Tibial artery (tissue), 4 donors: ENCODE data around the gene ISG20L2.

Experiments
- DNase-seq, 2 donors: peaks; one replicate each; pipeline ENCODE4 v3.0.0-alpha.2; 2019
- H3K27ac ChIP-seq, 2 donors: fragments of 200-600 bp; sonication (generic) in 1 of 2; 1 replicate in 1 of 2; 2 replicates in 1 of 2; pipeline ENCODE4 v1.5.1; 2018 to 2019; ENCODE audit warnings: mild to moderate bottlenecking in 1 of 2
- H3K27me3 ChIP-seq, 2 donors: fragments of 200-600 bp; sonication (generic) in 1 of 2; one replicate each; pipeline versions ENCODE4 v1.5.1 to v1.6.0; 2016 to 2019
- H3K36me3 ChIP-seq, 3 donors: fragments of 200-600 bp; sonication (generic) in 2 of 3; one replicate each; pipeline ENCODE4 v1.5.1; 2016 to 2019; ENCODE audit warnings: mild to moderate bottlenecking in 2 of 3
- H3K4me1 ChIP-seq, 4 donors: fragments of 200-600 bp; sonication (generic) in 2 of 4; 1 replicate in 3 of 4; 2 replicates in 1 of 4; pipeline ENCODE4 v1.5.1; 2016 to 2019
- H3K4me3 ChIP-seq, 2 donors: fragments of 200-600 bp; sonication (generic) in 1 of 2; 1 replicate in 1 of 2; 2 replicates in 1 of 2; pipeline ENCODE4 v1.5.1; 2018 to 2019; ENCODE audit warnings: mild to moderate bottlenecking in 2 of 2
- H3K9me3 ChIP-seq, 3 donors: fragments of 200-600 bp; sonication (generic) in 1 of 3; one replicate each; pipeline ENCODE4 v1.5.1; 2016 to 2019
- intact Hi-C: fragments of 100-400 bp; cut with DNase I; formaldehyde crosslinking; loops from one replicate; pipeline ENCODE4 v1.15.0; 2023; ENCODE audit warnings: low total_unique reads
- TF ChIP-seq, protein P1 (sequence below), 2 experiments: fragments of 200-600 bp in 1 of 2; fragments of 450-650 bp in 1 of 2; IDR thresholded peaks; one replicate each; pipeline ENCODE4 v1.5.1; 2017 to 2019; ENCODE audit warnings: antibody characterized with exemption in 2 of 2, mild to moderate bottlenecking in 1 of 2, moderate library complexity in 1 of 2

Gene ISG20L2

DNA sequence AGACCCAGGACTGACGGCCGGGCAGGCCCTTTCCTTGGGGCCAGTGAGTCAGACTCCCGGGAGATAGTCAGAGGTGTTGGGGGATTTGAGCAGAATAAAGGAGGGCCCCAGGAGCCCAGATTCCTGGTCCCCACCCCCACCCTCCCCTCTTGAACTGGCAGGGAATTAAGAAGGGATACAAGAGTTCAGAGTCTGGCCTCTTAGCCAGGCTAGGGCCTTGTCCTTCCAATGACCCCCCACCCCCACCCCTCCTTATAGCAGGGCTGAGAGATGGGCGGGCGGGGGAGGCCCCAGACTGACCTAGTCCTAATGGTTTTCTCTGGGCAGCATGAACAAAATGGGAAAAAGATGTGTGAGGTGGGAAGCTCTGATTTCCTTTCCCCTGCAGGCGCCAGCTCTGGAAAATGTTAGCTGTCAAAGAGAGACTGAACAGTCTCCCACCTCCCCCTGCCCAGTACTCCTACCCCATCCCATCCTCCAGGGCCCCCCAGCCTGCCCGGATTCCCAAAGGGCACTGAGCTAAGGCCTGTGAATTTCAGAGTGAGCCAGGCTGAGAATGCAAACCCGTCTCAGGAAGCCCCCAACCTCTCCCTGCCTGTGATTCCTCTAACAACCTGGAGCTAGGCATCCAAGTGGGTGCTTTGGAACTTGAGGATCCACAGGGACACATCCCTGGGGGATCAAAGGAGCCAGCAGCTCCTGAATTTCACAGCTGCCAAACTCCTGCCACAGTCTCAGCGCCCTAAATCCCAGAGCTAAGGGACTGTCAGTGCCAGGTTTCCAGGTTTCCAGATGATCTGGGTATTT is 17.4 kb downstream of the ISG20L2 start:
- Histone ChIP-seq H3K36me3 (peaks cover 0 to 5% (median 0%) of the 10 kb centered on the region in 3 donors), H3K4me1 (peaks cover 0 to 57% (median 22%) of the 10 kb centered on the region in 4 donors), H3K27me3 (no peaks in the 10 kb centered on the region), H3K27ac (no peak overlapping the region), H3K4me3 (no peak overlapping the region), H3K9me3 (no peaks in the 10 kb centered on the region)
- TF ChIP-seq, protein P1, sequence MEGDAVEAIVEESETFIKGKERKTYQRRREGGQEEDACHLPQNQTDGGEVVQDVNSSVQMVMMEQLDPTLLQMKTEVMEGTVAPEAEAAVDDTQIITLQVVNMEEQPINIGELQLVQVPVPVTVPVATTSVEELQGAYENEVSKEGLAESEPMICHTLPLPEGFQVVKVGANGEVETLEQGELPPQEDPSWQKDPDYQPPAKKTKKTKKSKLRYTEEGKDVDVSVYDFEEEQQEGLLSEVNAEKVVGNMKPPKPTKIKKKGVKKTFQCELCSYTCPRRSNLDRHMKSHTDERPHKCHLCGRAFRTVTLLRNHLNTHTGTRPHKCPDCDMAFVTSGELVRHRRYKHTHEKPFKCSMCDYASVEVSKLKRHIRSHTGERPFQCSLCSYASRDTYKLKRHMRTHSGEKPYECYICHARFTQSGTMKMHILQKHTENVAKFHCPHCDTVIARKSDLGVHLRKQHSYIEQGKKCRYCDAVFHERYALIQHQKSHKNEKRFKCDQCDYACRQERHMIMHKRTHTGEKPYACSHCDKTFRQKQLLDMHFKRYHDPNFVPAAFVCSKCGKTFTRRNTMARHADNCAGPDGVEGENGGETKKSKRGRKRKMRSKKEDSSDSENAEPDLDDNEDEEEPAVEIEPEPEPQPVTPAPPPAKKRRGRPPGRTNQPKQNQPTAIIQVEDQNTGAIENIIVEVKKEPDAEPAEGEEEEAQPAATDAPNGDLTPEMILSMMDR (IDR thresholded peaks at IDR 0.05) = no peak
- intact Hi-C loops = no loop called here
- no peak for DNase-seq

DNA sequence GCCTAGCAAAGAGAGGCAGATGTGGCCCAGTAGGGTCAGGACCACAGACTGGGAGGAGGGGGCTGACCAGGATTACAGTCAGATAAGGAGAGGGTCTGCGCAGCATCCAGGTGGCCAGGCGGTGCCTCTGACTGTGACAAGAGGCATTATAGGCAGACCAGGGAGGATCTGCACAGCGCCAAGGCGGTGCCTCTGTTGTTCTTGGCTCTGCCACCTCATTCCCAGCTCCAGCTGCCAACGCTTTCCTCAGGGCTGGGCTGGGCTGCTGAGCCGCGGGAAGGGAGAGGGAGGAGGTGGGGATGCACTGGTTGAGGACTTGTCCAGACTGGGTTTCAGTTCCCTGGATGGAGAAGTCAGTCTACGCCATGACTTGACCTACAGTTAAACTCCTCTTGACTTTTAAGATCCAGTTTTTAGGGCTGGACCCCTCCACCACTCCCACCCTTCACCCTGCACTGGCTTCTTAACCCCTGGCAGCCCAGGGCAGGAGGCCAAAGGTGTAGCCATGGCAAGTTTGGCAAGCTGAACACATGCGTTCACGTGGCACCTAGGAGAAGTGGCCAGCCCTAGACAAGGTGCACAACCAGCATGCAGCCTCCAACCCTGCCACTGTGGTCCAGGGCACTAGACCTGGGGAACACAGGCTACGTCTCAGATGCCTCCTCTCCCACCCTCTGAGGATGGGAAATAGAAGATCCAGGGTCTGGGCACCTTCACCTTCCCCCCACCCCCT is 18.6 kb downstream of the ISG20L2 start:
- peak overlapping the region in 1 of 2 donors; percentile 52 for H3K27ac ChIP-seq
- H3K36me3 ChIP-seq = no peaks in the 10 kb centered on the region
- no peaks in the 10 kb centered on the region for H3K27me3 ChIP-seq
- peaks cover under 1 to 70% (median 35%) of the 10 kb centered on the region in 4 donors for H3K4me1 ChIP-seq
- intact Hi-C loops = no loop called here
- peak; percentile 79 to 92 for DNase-seq
- H3K9me3 ChIP-seq = no peaks in the 10 kb centered on the region
- TF ChIP-seq, protein P1 (IDR thresholded peaks at IDR 0.05) = no peak
- no peak overlapping the region for H3K4me3 ChIP-seq

DNA sequence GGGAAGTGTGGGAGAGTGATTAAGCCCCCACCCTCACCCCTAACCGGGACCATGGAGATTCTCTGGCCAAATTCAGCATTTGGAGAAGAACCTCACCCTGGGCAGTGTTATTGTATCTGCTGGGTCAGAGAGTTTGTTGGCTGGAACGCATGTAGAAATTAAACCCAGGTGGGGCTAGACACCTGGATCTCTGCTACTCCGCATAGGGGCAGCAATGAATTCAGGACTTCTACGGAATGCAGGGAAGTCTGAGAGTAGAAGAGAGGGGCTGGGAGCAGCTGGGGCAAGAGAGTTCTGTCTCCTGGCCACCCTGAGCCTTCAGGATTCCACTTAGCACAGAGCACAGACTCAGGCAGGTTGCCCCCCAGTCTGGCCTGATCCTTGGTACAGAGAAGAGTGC is 19.5 kb downstream of the ISG20L2 start:
- peak overlapping the region; percentile 9 to 52 for H3K27ac ChIP-seq

GRCh38 chr1:156708218-156708661 is 20.3 kb downstream of the ISG20L2 start:
- peaks cover 0 to 12% of the 10 kb centered on the region in 2 donors for H3K27me3 ChIP-seq
- H3K4me1 ChIP-seq = peaks cover 5 to 78% (median 42%) of the 10 kb centered on the region in 4 donors
- no peak overlapping the region for H3K4me3 ChIP-seq
- no peaks in the 10 kb centered on the region for H3K36me3 ChIP-seq
- H3K9me3 ChIP-seq = no peaks in the 10 kb centered on the region
- no peak for DNase-seq
- TF ChIP-seq, protein P1 (IDR thresholded peaks at IDR 0.05) = no peak
- intact Hi-C loops = no loop called here
- H3K27ac ChIP-seq = peak overlapping the region in 1 of 2 donors; percentile 30

More for the DNA sequence above, 19.5 kb downstream of the ISG20L2 start:
- TF ChIP-seq, protein P1 (IDR thresholded peaks at IDR 0.05) = no peak
- Histone ChIP-seq H3K4me1 (peaks cover 5 to 78% (median 42%) of the 10 kb centered on the region in 4 donors), H3K4me3 (no peak overlapping the region), H3K36me3 (no peaks in the 10 kb centered on the region), H3K27me3 (peaks cover 0 to 4% of the 10 kb centered on the region in 2 donors), H3K9me3 (no peaks in the 10 kb centered on the region)
- no peak for DNase-seq
- intact Hi-C loops = no loop called here

- intact Hi-C loops = no loop called here
- no peak for DNase-seq
- peaks cover 0 to 14% of the 10 kb centered on the region in 2 donors for H3K27me3 ChIP-seq
- no peaks in the 10 kb centered on the region for H3K36me3 ChIP-seq
- H3K27ac ChIP-seq = peak overlapping the region; percentile 76 to 77
- no peak overlapping the region for H3K4me3 ChIP-seq
- TF ChIP-seq, protein P1 (IDR thresholded peaks at IDR 0.05) = no peak
- peaks cover 5 to 77% (median 42%) of the 10 kb centered on the region in 4 donors for H3K4me1 ChIP-seq
- H3K9me3 ChIP-seq = no peaks in the 10 kb centered on the region
Observed at GRCh38 chr1:156707417-156708217, 20.9 kb downstream of the ISG20L2 start.
